ENCODE data around the gene FAM107B.

Gene FAM107B

DNA sequence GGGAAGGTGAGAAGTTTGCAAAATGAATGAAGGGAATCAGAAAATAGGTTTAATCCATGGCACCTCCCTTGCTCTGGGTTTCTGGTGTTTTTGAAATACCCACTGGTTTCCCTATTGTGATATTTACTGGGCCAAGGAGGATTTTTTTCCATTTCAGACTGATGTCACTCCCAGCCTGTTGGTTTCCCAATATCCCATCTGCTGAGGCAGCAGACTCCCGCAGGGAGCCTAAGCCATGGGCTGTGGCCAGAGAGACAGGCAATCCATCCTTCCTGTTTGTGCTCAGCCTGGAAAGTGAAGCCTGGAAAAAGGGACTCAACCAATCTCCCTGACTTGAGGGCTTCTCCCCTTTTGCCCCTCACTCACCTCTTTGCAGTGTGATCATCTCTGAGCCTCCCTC lies 22.8 kb downstream of the FAM107B start:
- peak; percentile 34 for DNase-seq (ENCODE audit: low read depth)
- peak overlapping the region; percentile 75 for H3K9ac ChIP-seq (ENCODE audit: low read length)
- H3K36me3 ChIP-seq (ENCODE audit: control insufficient read depth, insufficient read depth, low read length, severe bottlenecking): no peaks in the 10 kb centered on the region
- H3K4me3 ChIP-seq (ENCODE audit: low read length): peak overlapping the region; percentile 52
- H3K4me1 ChIP-seq (ENCODE audit: control insufficient read depth, insufficient read depth, low read length): peaks cover 37% of the 10 kb centered on the region
- no peaks in the 10 kb centered on the region for H3K9me3 ChIP-seq (ENCODE audit: control insufficient read depth, low read length)
- no peaks in the 10 kb centered on the region for H3K27me3 ChIP-seq (replicated peaks; ENCODE audit: control insufficient read depth, insufficient read depth, low read length)

DNA sequence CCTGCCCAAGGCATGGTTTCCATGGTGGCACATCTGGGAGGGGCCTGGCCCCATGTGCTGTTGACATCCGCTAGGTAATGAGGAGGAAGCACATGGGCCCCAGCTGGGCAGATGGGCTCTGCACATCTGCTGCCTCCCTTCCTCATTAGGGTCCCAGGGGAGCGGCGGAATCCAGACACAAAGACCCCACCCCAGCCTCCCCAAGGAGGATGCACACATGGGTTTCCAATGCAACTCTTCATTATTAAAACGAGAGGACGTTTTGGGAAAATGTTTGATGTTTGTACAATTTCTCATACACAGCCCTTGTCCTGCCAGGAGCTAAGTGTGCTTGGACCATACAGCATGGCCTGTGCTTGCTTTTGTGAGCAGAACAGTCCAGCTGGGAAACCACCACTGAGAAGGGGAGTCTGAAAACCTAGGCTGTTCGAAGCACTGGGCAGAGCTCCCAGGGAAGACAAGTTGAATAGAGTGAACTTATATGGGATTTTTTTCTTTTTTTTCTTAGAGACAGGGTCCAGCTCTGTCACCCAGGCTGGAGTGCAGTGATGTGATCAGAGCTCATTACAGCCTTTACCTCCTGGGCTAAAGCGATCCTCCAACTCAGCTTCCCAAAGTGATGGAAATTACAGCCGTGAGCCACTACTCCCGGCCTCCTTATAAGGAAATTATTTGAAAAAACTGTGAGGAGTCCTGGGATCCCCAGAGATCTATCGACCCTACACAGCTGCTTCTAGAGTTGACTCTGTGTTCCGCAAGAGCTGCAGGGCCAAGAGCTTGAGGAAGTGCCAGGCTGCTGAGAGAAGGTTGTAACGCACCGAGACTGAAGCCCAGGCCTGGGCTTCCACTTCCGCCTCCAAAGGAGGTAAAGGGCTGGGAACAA lies 23.4 kb downstream of the FAM107B start:
- peak overlapping the region; percentile 52 for H3K4me3 ChIP-seq (ENCODE audit: low read length)
- H3K9me3 ChIP-seq (ENCODE audit: control insufficient read depth, low read length): peaks cover under 1% of the 10 kb centered on the region
- no peaks in the 10 kb centered on the region for H3K36me3 ChIP-seq (ENCODE audit: control insufficient read depth, insufficient read depth, low read length, severe bottlenecking)
- peak overlapping the region; percentile 75 for H3K9ac ChIP-seq (ENCODE audit: low read length)
- H3K27me3 ChIP-seq (replicated peaks; ENCODE audit: control insufficient read depth, insufficient read depth, low read length): no peaks in the 10 kb centered on the region
- no peak for DNase-seq (ENCODE audit: low read depth)
- peaks cover 37% of the 10 kb centered on the region for H3K4me1 ChIP-seq (ENCODE audit: control insufficient read depth, insufficient read depth, low read length)

DNA sequence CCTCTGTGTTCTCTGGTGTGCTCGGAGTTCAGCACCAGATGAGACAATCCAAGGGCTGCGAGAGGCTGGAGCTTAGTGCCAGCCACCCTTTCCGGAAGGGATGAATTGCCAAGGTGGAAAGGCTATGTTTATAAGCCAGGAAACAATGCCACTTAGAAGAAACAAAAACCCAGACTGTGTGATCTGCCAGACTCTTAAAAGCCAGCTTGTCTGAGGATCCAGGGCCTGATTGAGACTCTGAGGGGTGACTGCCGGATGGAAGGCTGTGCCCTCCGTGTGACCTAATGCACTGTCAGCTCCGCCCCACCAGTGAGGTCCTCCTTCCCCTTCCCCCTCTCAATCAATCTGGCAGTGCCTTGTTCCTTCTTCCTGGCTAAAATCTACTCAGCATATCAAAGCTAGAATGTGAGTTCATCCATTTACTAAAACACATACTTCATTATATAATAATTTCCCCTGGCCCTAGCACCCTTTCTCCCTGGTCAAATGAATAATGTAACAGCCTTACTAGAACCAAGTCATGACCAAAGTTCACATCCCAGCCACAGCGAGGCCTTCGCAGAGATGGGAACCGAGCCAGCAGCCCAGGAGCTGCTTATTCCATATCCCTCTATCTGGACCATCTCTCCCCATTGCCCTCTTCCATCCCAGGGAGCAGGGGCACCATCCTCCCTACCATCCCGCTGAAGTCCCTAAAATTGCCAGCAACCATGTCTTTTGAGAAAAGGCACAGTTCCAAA lies 25.5 kb downstream of the FAM107B start:
- Histone ChIP-seq H3K36me3 (ENCODE audit: control insufficient read depth, insufficient read depth, low read length, severe bottlenecking) (no peaks in the 10 kb centered on the region), H3K4me3 (ENCODE audit: low read length) (no peak overlapping the region), H3K27me3 (replicated peaks; ENCODE audit: control insufficient read depth, insufficient read depth, low read length) (no peaks in the 10 kb centered on the region), H3K9ac (ENCODE audit: low read length) (no peak overlapping the region), H3K4me1 (ENCODE audit: control insufficient read depth, insufficient read depth, low read length) (peaks cover 37% of the 10 kb centered on the region), H3K9me3 (ENCODE audit: control insufficient read depth, low read length) (peaks cover 4% of the 10 kb centered on the region)
- DNase-seq (ENCODE audit: low read depth): no peak

DNA sequence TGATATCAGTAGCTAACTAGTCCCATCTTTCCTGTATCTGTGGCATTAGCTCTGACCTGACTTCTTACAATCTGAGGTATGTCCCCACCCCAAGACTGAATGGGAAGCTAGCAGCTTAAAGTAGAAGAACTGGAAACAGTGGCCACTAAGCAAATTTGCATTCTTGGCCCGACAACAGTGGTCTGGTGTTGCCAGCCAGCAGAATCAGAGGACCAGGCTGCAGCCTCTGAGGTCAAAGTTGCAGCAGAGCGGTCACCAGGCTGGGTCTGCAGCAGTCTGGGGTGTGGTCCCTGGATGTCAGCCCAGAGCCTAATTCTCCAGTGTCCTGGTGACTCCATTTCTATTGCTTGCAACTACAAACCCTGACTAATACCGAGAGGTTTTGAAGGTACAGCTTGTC lies 26.3 kb downstream of the FAM107B start:
- Histone ChIP-seq H3K4me3 (ENCODE audit: low read length) (no peak overlapping the region), H3K4me1 (ENCODE audit: control insufficient read depth, insufficient read depth, low read length) (peaks cover 37% of the 10 kb centered on the region), H3K9me3 (ENCODE audit: control insufficient read depth, low read length) (peaks cover 4% of the 10 kb centered on the region), H3K9ac (ENCODE audit: low read length) (no peak overlapping the region), H3K36me3 (ENCODE audit: control insufficient read depth, insufficient read depth, low read length, severe bottlenecking) (no peaks in the 10 kb centered on the region), H3K27me3 (replicated peaks; ENCODE audit: control insufficient read depth, insufficient read depth, low read length) (no peaks in the 10 kb centered on the region)
- no peak for DNase-seq (ENCODE audit: low read depth)

DNA sequence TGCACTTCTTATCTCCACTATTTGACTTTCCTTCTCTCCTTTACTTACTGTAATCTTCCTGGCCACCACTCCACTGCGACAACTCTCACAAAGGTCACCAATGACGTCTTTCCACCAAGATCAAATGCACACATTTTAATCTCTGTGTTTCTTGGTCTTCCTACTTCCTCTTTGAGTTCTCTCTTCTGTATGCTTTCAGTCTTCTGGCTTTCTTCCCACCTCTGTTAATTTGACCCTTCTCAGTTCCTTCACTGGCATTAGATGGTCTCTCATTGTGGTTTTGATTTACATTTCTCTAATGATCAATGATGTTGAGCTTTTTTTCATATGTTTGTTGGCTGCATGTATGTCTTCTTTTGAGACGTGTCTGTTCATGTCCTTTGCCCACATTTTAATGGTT lies 31.9 kb downstream of the FAM107B start:
- Histone ChIP-seq H3K36me3 (ENCODE audit: control insufficient read depth, insufficient read depth, low read length, severe bottlenecking) (no peaks in the 10 kb centered on the region), H3K9ac (ENCODE audit: low read length) (no peak overlapping the region), H3K4me1 (ENCODE audit: control insufficient read depth, insufficient read depth, low read length) (peaks cover 1% of the 10 kb centered on the region), H3K4me3 (ENCODE audit: low read length) (no peak overlapping the region), H3K9me3 (ENCODE audit: control insufficient read depth, low read length) (peaks cover 4% of the 10 kb centered on the region), H3K27me3 (replicated peaks; ENCODE audit: control insufficient read depth, insufficient read depth, low read length) (no peaks in the 10 kb centered on the region)
- DNase-seq (ENCODE audit: low read depth): no peak

DNA sequence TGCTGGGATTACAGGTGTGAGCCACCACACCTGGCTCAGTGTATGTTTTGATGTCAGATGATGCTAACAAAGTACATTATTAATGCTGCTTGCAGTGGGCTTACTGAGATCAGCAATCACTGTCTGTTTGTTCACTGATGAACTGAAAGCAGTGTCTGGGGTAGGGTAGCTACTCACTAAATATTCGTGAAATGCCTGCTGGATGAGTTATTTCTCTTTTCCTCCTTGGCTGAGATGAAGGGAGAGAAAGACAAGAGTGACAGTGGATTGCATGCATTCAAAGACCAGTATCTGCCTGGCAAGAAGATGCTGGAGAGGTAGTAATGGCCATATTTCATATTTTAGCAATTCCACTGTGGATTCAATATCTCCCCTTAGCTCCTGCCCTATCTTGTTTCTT lies 32.3 kb downstream of the FAM107B start:
- H3K9ac ChIP-seq (ENCODE audit: low read length): no peak overlapping the region
- H3K4me1 ChIP-seq (ENCODE audit: control insufficient read depth, insufficient read depth, low read length): no peaks in the 10 kb centered on the region
- H3K27me3 ChIP-seq (replicated peaks; ENCODE audit: control insufficient read depth, insufficient read depth, low read length): no peaks in the 10 kb centered on the region
- no peaks in the 10 kb centered on the region for H3K36me3 ChIP-seq (ENCODE audit: control insufficient read depth, insufficient read depth, low read length, severe bottlenecking)
- no peak for DNase-seq (ENCODE audit: low read depth)
- H3K4me3 ChIP-seq (ENCODE audit: low read length): no peak overlapping the region
- peaks cover 4% of the 10 kb centered on the region for H3K9me3 ChIP-seq (ENCODE audit: control insufficient read depth, low read length)

DNA sequence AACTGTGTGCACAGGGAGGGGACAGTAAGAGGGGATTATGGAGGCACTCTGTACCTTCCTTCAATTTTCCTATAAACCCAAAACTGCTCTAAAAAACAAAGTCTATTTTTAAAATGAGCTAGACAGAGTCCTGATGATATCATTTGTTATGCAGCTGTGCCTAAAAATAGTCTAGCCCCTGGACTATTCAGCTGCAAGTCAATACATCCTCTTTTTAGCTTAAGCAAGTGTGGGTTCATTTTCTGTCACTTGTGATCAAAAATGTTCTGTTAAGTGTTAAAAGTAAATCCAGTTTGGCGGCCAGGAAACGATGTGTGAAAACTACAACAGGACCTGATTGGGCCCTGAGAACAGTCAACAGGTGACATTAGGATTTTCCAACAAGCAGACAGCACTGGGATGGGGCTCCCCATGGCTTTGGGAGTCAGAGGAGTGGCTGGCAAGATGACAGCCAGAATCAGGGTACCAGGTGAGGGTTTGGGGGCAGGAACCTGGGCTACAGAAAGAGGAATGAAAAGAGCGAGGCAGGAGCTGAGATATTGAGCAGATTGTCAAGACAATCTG lies 33.9 kb downstream of the FAM107B start:
- H3K36me3 ChIP-seq (ENCODE audit: control insufficient read depth, insufficient read depth, low read length, severe bottlenecking): no peaks in the 10 kb centered on the region
- H3K27me3 ChIP-seq (replicated peaks; ENCODE audit: control insufficient read depth, insufficient read depth, low read length): no peaks in the 10 kb centered on the region
- no peaks in the 10 kb centered on the region for H3K9me3 ChIP-seq (ENCODE audit: control insufficient read depth, low read length)
- DNase-seq (ENCODE audit: low read depth): peak; percentile 8
- no peak overlapping the region for H3K4me3 ChIP-seq (ENCODE audit: low read length)
- H3K4me1 ChIP-seq (ENCODE audit: control insufficient read depth, insufficient read depth, low read length): peaks cover 16% of the 10 kb centered on the region
- H3K9ac ChIP-seq (ENCODE audit: low read length): no peak overlapping the region

DNA sequence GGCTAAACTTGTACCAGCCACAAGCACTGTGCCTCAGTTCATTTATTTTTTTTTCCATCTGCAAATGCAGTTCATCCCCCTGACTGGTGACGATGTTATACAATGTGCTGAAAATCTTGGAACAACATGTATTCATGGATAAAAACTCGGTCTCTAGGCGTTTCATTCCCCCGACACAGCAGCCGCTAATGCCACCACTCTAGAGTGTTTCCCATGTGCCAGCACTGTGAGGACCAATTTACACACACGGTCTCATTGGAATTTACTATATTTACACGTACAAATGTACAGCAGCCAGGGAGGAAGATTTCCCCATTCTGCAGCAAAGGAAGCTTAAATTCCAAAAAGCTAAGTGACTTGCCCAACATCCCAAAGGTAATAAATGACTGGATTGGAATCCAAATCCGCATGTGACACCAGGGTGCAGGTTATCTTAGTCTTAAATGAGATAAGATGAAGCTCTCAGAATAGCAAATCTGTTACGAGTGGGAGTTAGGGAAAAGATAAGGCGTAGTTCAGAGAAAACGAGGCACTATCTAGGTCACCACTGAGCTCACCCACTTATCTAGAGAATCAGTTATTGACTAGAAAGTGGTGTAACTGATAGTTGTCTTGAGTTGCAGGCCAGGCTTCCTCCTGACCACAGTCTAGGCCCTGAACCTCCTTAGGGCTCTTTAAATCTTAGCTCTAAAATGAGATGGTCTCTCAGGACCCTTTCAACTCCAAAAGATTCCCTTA lies 36.7 kb downstream of the FAM107B start:
- H3K27me3 ChIP-seq (replicated peaks; ENCODE audit: control insufficient read depth, insufficient read depth, low read length): no peaks in the 10 kb centered on the region
- no peaks in the 10 kb centered on the region for H3K9me3 ChIP-seq (ENCODE audit: control insufficient read depth, low read length)
- no peaks in the 10 kb centered on the region for H3K36me3 ChIP-seq (ENCODE audit: control insufficient read depth, insufficient read depth, low read length, severe bottlenecking)
- no peak overlapping the region for H3K9ac ChIP-seq (ENCODE audit: low read length)
- no peak for DNase-seq (ENCODE audit: low read depth)
- H3K4me3 ChIP-seq (ENCODE audit: low read length): no peak overlapping the region
- H3K4me1 ChIP-seq (ENCODE audit: control insufficient read depth, insufficient read depth, low read length): peaks cover 18% of the 10 kb centered on the region

DNA sequence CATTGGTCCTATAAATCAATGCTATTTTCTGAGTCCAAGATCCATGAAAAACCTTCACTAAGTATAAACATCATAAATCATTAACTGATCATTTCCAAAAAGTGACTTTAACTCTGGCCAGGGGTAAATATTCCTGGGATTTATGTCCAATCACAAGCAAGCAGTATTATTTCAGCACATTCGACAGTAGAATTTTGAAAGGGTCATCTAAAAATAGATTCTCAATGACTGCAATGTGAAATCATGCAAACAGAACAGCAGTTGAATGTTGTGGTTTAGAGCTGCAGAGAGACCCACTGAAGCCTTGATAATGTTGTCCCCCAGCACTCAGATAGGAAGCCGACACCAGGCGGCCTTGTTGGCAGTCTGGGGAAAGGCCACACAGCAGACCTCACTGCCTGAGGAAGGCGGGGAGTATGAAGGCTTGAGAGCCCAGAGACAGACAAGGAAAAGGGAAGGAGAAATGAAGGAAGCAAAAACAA lies 38.1 kb downstream of the FAM107B start:
- peak overlapping the region; percentile 74 for H3K9ac ChIP-seq (ENCODE audit: low read length)
- H3K36me3 ChIP-seq (ENCODE audit: control insufficient read depth, insufficient read depth, low read length, severe bottlenecking): no peaks in the 10 kb centered on the region
- no peaks in the 10 kb centered on the region for H3K9me3 ChIP-seq (ENCODE audit: control insufficient read depth, low read length)
- peaks cover 18% of the 10 kb centered on the region for H3K4me1 ChIP-seq (ENCODE audit: control insufficient read depth, insufficient read depth, low read length)
- DNase-seq (ENCODE audit: low read depth): peak; percentile 52
- H3K4me3 ChIP-seq (ENCODE audit: low read length): peak overlapping the region; percentile 36
- H3K27me3 ChIP-seq (replicated peaks; ENCODE audit: control insufficient read depth, insufficient read depth, low read length): no peaks in the 10 kb centered on the region

DNA sequence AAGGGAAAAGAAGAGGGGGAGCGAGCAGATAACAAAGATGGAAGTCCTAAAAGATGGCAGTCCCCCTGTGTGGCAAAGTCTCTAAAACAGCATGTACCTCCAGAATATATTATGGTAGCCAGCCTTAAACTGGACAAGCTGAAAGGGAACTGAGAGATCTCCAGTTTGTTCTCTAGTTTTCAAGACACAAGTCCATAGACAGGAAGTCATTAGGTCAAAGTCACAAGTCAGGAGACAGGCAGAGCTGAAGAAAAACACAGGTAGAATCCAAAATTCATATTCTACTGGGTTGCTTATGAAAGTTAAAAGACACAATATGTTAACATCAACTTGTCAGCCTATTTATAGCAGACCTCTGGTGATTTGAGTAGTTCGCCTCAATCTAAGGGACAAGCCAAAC lies 38.7 kb downstream of the FAM107B start:
- no peak overlapping the region for H3K9ac ChIP-seq (ENCODE audit: low read length)
- H3K4me1 ChIP-seq (ENCODE audit: control insufficient read depth, insufficient read depth, low read length): peaks cover 18% of the 10 kb centered on the region
- no peak for DNase-seq (ENCODE audit: low read depth)
- no peaks in the 10 kb centered on the region for H3K9me3 ChIP-seq (ENCODE audit: control insufficient read depth, low read length)
- H3K36me3 ChIP-seq (ENCODE audit: control insufficient read depth, insufficient read depth, low read length, severe bottlenecking): no peaks in the 10 kb centered on the region
- no peaks in the 10 kb centered on the region for H3K27me3 ChIP-seq (replicated peaks; ENCODE audit: control insufficient read depth, insufficient read depth, low read length)
- no peak overlapping the region for H3K4me3 ChIP-seq (ENCODE audit: low read length)

Measured in adipocyte (in vitro differentiated cells).